GM12878 (cell line): ENCODE results near the gene SKIDA1. TPM values are rescaled to one million over a fixed set of nuclear protein-coding genes. Genes with fewer than 3 reads are reported as not detected.

Source experiments
- ATAC-seq: fragments of 200-7000 bp; cut with Tn5 transposase; 3 replicates; pipeline ENCODE4 v1.9.1; 2020; ENCODE audit warnings: mild to moderate bottlenecking, moderate library complexity
- BruUV-seq: library from RNA; stranded (reverse); fragments of 400-500 nt; replicated peaks from 2 replicates; lab custom pipeline; 2021; lab: Mats Ljungman, UMichigan
- CTCF ChIA-PET: fragments of 300-600 bp; sonication (Branson Sonifier 250); formaldehyde crosslinking; extraction: SDS; loops from one replicate; lab custom pipeline; 2021; ENCODE audit warnings: inconsistent platforms; lab: Yijun Ruan, JAX
- POLR2A ChIA-PET: fragments of 350-600 bp; formaldehyde crosslinking; extraction: SDS; loops from one replicate; lab custom pipeline; 2021; ENCODE audit warnings: inconsistent platforms; lab: Charles Lee
- RAD21 ChIA-PET: fragments of 300-600 bp; sonication (Branson Sonifier 250); formaldehyde crosslinking; loops from one replicate; lab custom pipeline; 2023; ENCODE audit warnings: antibody characterized with exemption; ENCODE audit not compliant: unreplicated experiment; lab: Charles Lee
- SMC1A ChIA-PET: fragments of 300-600 bp; sonication (Branson Sonifier 250); formaldehyde crosslinking; loops from one replicate; lab custom pipeline; 2023; ENCODE audit not compliant: unreplicated experiment, uncharacterized antibody; lab: Charles Lee
- DNase-seq: peaks from one replicate; pipeline ENCODE4 v3.0.0-alpha.2; 2011; ENCODE audit warnings: low read depth, low spot score
- FAIRE-seq: peaks from 3 replicates; lab custom pipeline; 2011; peaks lifted over from hg19 to GRCh38; lab: Jason Lieb, UNC
- H2AFZ ChIP-seq: 2 replicates; pipeline ENCODE4 v1.6.0; 2011; ENCODE audit warnings: low read depth, low read length, control low read depth; ENCODE audit not compliant: control insufficient read depth
- H3K27ac ChIP-seq: 2 replicates; pipeline ENCODE4 v1.5.1; 2011; ENCODE audit warnings: control low read depth; ENCODE audit not compliant: control insufficient read depth, insufficient read depth
- H3K27me3 ChIP-seq, 2 experiments: replicated peaks in 1 of 2; 2 replicates each; pipeline versions ENCODE4 v1.6.0 to v1.6.1; 2011; ENCODE audit warnings: low read length in 1 of 2; ENCODE audit not compliant: control insufficient read depth in 2 of 2, insufficient read depth in 2 of 2
- H3K36me3 ChIP-seq, 2 experiments: 2 replicates each; pipeline ENCODE4 v1.5.1; 2011; ENCODE audit warnings: low read length in 1 of 2; ENCODE audit not compliant: control insufficient read depth in 2 of 2, insufficient read depth in 2 of 2
- H3K4me1 ChIP-seq: 2 replicates; pipeline ENCODE4 v1.6.1; 2011; ENCODE audit warnings: mild to moderate bottlenecking, low read length, moderate library complexity, mixed read lengths; ENCODE audit not compliant: control insufficient read depth, insufficient read depth
- H3K4me2 ChIP-seq: 2 replicates; pipeline ENCODE4 v1.6.0; 2011; ENCODE audit warnings: control low read depth; ENCODE audit not compliant: control insufficient read depth, insufficient read depth
- H3K4me3 ChIP-seq: fragments of 200-600 bp; sonication (generic); 2 replicates; pipeline ENCODE4 v1.5.1; 2016
- H3K79me2 ChIP-seq: 2 replicates; pipeline ENCODE4 v1.6.0; 2011; ENCODE audit warnings: low read length; ENCODE audit not compliant: control insufficient read depth, insufficient read depth
- H3K9ac ChIP-seq: 2 replicates; pipeline ENCODE4 v1.8.0; 2011; ENCODE audit warnings: low read length, control low read depth, mixed read lengths; ENCODE audit not compliant: control insufficient read depth, insufficient read depth
- H3K9me3 ChIP-seq: replicated peaks from 3 replicates; pipeline ENCODE4 v1.5.1; 2011; ENCODE audit warnings: mild to moderate bottlenecking, low read length; ENCODE audit not compliant: control insufficient read depth, insufficient read depth
- H4K20me1 ChIP-seq: 2 replicates; pipeline ENCODE4 v1.6.0; 2011; ENCODE audit not compliant: control insufficient read depth, insufficient read depth
- BHLHE40 ChIP-seq, 2 experiments: fragments of 450-650 bp in 1 of 2; IDR thresholded peaks; 2 replicates each; pipeline ENCODE4 v1.6.1; 2011 to 2017; ENCODE audit warnings: low read depth in 2 of 2, borderline replicate concordance in 1 of 2, improper control_type of control experiment in 1 of 2, low read length in 1 of 2, mild to moderate bottlenecking in 1 of 2
- CHD2 ChIP-seq: IDR thresholded peaks from 2 replicates; pipeline ENCODE4 v1.6.1; 2011; ENCODE audit warnings: low read depth, low read length, improper control_type of control experiment, borderline replicate concordance
- CHD4 ChIP-seq: fragments of 200-600 bp; sonication (generic); IDR thresholded peaks from 2 replicates; pipeline ENCODE4 v1.6.1; 2016; ENCODE audit warnings: mild to moderate bottlenecking
- EGR1 ChIP-seq, 2 experiments: IDR thresholded peaks; 1 replicate in 1 of 2; 2 replicates in 1 of 2; pipeline ENCODE4 v1.6.1; 2011 to 2012; ENCODE audit warnings: low read depth in 2 of 2, low read length in 2 of 2, borderline replicate concordance in 1 of 2, mild to moderate bottlenecking in 1 of 2, moderate library complexity in 1 of 2
- GABPA ChIP-seq: IDR thresholded peaks from 2 replicates; pipeline ENCODE4 v1.6.1; 2014; ENCODE audit warnings: antibody characterized with exemption, low read depth, mild to moderate bottlenecking, inconsistent platforms
- HDGF ChIP-seq: fragments of 450-650 bp; IDR thresholded peaks from 2 replicates; pipeline ENCODE4 v1.6.1; 2016; ENCODE audit warnings: antibody characterized with exemption
- KAT2A ChIP-seq: conservative IDR thresholded peaks from 2 replicates; pipeline ENCODE4 v1.6.1; 2011; ENCODE audit warnings: low read depth, low read length; ENCODE audit not compliant: control insufficient read depth
- NR2C1 ChIP-seq: fragments of 450-650 bp; IDR thresholded peaks from 2 replicates; pipeline ENCODE4 v1.6.1; 2017; ENCODE audit warnings: antibody characterized with exemption, mild to moderate bottlenecking, moderate library complexity
- NR2F1 ChIP-seq: fragments of 450-650 bp; conservative IDR thresholded peaks from 2 replicates; pipeline ENCODE4 v1.6.1; 2017; ENCODE audit warnings: mild to moderate bottlenecking
- POLR2AphosphoS5 ChIP-seq: IDR thresholded peaks from 2 replicates; pipeline ENCODE4 v1.6.1; 2011; ENCODE audit warnings: mild to moderate bottlenecking, low read length, inconsistent platforms
- POU2F2 ChIP-seq: IDR thresholded peaks from 3 replicates; pipeline ENCODE4 v1.6.1; 2011; ENCODE audit warnings: low read depth, mild to moderate bottlenecking, low read length, borderline replicate concordance
- RELA ChIP-seq: fragments of 450-650 bp; IDR thresholded peaks from 2 replicates; pipeline ENCODE4 v1.8.0; 2014; ENCODE audit warnings: borderline replicate concordance; ENCODE audit not compliant: partially characterized antibody
- WGBS: methylation state at CpG from one replicate; pipeline ENCODE4 v1.1.6; 2016; ENCODE audit warnings: low lambda C conversion rate; ENCODE audit not compliant: insufficient replicate concordance, insufficient coverage; ENCODE audit errors: missing lambda C conversion rate; 5-methylcytosine and 5-hydroxymethylcytosine counted together
- in situ Hi-C: fragments of 300-500 bp; cut with MboI; formaldehyde crosslinking; loops from 9 replicates; pipeline ENCODE4 v1.14.3; 2018; ENCODE audit warnings: mixed read lengths
- intact Hi-C: fragments of 100-400 bp; cut with micrococcal nuclease; formaldehyde crosslinking; loops from one replicate; pipeline ENCODE4 v1.14.2; 2022; ENCODE audit not compliant: unreplicated experiment
- polyA plus RNA-seq, 11 experiments: library from polyadenylated mRNA; depleted of rRNA in 4 of 11; unstranded in 6 of 11; stranded (reverse) in 5 of 11; fragments of >200 nt; fragmentation: Nextera tagmentation in 4 of 11; fragmentation: Illumina TruSeq in 1 of 11; extraction: Ambion mirVana in 4 of 11; extraction: Trizol in 1 of 11; gene quantifications; 1 replicate in 1 of 11; 2 replicates in 10 of 11; pipeline versions ENCODE4 v1.2.1 to v1.2.3, GENCODE V29; 2011 to 2016; ENCODE audit warnings: inconsistent platforms in 2 of 11, missing spikeins in 2 of 11, low read depth in 1 of 11
- total RNA-seq, 4 experiments: library from RNA; depleted of rRNA in 3 of 4; stranded (reverse); fragments of >200 nt in 3 of 4; fragmentation: Illumina TruSeq in 1 of 4; extraction: Trizol in 1 of 4; gene quantifications; 2 replicates each; pipeline versions ENCODE4 v1.2.1 to v1.2.3, GENCODE V29; 2013 to 2021
- TF ChIP-seq, protein P1 (sequence below): fragments of 150-350 bp; IDR thresholded peaks from 2 replicates; pipeline ENCODE4 v1.6.1; 2016; ENCODE audit warnings: low read depth, low read length
- TF ChIP-seq, protein P2 (sequence below): IDR thresholded peaks from 2 replicates; pipeline ENCODE4 v1.6.1; 2012; ENCODE audit warnings: low read depth, low read length, improper control_type of control experiment
- TF ChIP-seq, protein P3 (sequence below): fragments of 150-350 bp; IDR thresholded peaks from 2 replicates; pipeline ENCODE4 v1.6.1; 2014; ENCODE audit warnings: mild to moderate bottlenecking, low read depth, low read length
- TF ChIP-seq, protein P4 (sequence below): fragments of 450-650 bp; IDR thresholded peaks from 2 replicates; pipeline ENCODE4 v1.6.1; 2014; ENCODE audit warnings: mild to moderate bottlenecking

SKIDA1 gene
- total and polyA plus RNA-seq, 10 of the 15 experiments (the other 5 are each of a cell fraction or from before 2014, with no cell fraction given): 0.05 to 0.90 (median 0.28) TPM

DNA sequence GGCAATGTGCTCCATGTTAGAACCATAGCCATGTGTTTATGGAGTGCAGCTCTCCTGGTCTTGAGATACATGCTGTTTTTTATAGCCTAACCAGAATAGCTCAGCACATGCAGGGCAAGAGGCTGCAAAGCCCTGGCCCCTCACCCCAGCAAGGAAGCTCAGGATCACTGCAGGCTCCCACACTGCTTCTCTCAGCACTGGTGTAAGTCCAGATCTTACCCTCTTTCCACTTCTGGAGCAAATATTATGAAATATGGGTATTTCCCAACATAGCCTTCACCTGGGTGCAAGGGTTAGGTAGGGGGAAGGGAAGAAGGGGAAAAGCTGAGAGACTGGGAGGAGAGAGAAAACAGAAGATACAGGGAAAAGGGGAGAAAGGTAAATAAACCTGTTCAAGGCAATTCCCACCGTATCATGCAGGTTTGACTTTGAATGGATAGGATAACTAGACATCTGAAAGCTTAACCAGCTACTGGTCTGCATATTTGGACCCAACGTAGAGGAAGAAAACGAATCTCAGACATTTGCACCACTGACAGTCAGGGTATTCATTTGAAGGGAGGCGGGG lies 19.7 kb downstream of the SKIDA1 start (continued):
- TF ChIP-seq, protein P1, sequence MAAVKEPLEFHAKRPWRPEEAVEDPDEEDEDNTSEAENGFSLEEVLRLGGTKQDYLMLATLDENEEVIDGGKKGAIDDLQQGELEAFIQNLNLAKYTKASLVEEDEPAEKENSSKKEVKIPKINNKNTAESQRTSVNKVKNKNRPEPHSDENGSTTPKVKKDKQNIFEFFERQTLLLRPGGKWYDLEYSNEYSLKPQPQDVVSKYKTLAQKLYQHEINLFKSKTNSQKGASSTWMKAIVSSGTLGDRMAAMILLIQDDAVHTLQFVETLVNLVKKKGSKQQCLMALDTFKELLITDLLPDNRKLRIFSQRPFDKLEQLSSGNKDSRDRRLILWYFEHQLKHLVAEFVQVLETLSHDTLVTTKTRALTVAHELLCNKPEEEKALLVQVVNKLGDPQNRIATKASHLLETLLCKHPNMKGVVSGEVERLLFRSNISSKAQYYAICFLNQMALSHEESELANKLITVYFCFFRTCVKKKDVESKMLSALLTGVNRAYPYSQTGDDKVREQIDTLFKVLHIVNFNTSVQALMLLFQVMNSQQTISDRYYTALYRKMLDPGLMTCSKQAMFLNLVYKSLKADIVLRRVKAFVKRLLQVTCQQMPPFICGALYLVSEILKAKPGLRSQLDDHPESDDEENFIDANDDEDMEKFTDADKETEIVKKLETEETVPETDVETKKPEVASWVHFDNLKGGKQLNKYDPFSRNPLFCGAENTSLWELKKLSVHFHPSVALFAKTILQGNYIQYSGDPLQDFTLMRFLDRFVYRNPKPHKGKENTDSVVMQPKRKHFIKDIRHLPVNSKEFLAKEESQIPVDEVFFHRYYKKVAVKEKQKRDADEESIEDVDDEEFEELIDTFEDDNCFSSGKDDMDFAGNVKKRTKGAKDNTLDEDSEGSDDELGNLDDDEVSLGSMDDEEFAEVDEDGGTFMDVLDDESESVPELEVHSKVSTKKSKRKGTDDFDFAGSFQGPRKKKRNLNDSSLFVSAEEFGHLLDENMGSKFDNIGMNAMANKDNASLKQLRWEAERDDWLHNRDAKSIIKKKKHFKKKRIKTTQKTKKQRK: no peak
- TF ChIP-seq NR2F1: no peak
- TF ChIP-seq, protein P2, sequence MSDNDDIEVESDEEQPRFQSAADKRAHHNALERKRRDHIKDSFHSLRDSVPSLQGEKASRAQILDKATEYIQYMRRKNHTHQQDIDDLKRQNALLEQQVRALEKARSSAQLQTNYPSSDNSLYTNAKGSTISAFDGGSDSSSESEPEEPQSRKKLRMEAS: no peak

DNA sequence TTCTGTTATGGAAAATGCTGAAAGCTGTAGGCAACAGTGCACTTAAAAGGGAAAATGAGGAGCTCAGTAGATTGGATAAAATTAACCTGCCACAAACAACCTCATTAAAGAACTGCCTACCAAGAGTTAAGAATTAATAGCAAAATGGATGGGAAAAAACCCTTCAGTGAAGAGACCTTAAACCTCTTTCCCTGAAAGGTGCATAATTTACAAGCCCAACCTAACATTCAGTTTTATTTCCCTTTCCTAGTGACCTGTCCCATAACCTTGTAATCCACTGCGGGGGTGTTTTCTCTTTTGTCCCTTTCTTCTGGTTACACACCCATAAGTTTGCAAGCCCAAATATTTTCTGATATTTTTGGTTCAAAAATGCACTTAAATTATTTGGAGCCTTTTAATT lies 21.9 kb downstream of the SKIDA1 start:
- no peaks in the 10 kb centered on the region for H3K79me2 ChIP-seq
- peaks cover 6% of the 10 kb centered on the region; the same call in 1 of the 2 replicates for H3K4me1 ChIP-seq
- H3K27ac ChIP-seq: no peak overlapping the region
- RAD21 ChIA-PET: no interaction called here
- no peak overlapping the region for H3K9ac ChIP-seq
- TF ChIP-seq NR2C1 (no peak), HDGF (no peak), GABPA (no peak), RELA (no peak), CHD2 (no peak), POU2F2 (no peak), POLR2AphosphoS5 (no peak), CHD4 (no peak), KAT2A (no peak), BHLHE40 (IDR thresholded peaks at IDR 0.05; ENCODE audit: borderline replicate concordance in 1 of 2, low read depth in 2 of 2, low read length in 1 of 2) (no peak), EGR1 (IDR thresholded peaks at IDR 0.05; ENCODE audit: borderline replicate concordance in 1 of 2, low read depth in 2 of 2, low read length in 2 of 2) (no peak)
- TF ChIP-seq, protein P3, sequence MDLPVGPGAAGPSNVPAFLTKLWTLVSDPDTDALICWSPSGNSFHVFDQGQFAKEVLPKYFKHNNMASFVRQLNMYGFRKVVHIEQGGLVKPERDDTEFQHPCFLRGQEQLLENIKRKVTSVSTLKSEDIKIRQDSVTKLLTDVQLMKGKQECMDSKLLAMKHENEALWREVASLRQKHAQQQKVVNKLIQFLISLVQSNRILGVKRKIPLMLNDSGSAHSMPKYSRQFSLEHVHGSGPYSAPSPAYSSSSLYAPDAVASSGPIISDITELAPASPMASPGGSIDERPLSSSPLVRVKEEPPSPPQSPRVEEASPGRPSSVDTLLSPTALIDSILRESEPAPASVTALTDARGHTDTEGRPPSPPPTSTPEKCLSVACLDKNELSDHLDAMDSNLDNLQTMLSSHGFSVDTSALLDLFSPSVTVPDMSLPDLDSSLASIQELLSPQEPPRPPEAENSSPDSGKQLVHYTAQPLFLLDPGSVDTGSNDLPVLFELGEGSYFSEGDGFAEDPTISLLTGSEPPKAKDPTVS: no peak
- TF ChIP-seq, protein P4, sequence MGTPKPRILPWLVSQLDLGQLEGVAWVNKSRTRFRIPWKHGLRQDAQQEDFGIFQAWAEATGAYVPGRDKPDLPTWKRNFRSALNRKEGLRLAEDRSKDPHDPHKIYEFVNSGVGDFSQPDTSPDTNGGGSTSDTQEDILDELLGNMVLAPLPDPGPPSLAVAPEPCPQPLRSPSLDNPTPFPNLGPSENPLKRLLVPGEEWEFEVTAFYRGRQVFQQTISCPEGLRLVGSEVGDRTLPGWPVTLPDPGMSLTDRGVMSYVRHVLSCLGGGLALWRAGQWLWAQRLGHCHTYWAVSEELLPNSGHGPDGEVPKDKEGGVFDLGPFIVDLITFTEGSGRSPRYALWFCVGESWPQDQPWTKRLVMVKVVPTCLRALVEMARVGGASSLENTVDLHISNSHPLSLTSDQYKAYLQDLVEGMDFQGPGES: no peak
- peaks cover 5 to 14% of the 10 kb centered on the region in 2 experiments for H3K27me3 ChIP-seq
- WGBS: 82% methylated on average over 1 of the region's 1 CpG
- no peak overlapping the region for H2AFZ ChIP-seq
- in situ Hi-C loops: no loop called here
- H3K4me2 ChIP-seq: no peak overlapping the region
- no peaks in the 10 kb centered on the region for H3K36me3 ChIP-seq
- BruUV-seq: no TSS peak
- POLR2A ChIA-PET: no interaction called here
- intact Hi-C loops: no loop called here
- DNase-seq (no peak), ATAC-seq (no peak), FAIRE-seq (no peak)
- CTCF ChIA-PET: no interaction called here
- no peaks in the 10 kb centered on the region for H3K9me3 ChIP-seq
- SMC1A ChIA-PET: no interaction called here
- H4K20me1 ChIP-seq: no peaks in the 10 kb centered on the region
- no peak overlapping the region for H3K4me3 ChIP-seq
